Neuronal stem cell (in vitro differentiated cells): ENCODE results near the gene CCDC60.

Source experiments
- DNase-seq: peaks from one replicate; pipeline ENCODE4 v3.0.0-alpha.2; 2013; ENCODE audit warnings: low spot score
- H2AFZ ChIP-seq: one replicate; pipeline ENCODE4 v1.6.1; 2013; ENCODE audit warnings: mild to moderate bottlenecking, low read length, inconsistent platforms
- H2AK5ac ChIP-seq: 2 replicates; pipeline ENCODE4 v1.6.1; 2013; ENCODE audit warnings: low read depth, mild to moderate bottlenecking, inconsistent platforms, low read length, moderate library complexity, mixed read lengths
- H2BK120ac ChIP-seq: 2 replicates; pipeline ENCODE4 v1.6.1; 2013; ENCODE audit warnings: low read depth, mild to moderate bottlenecking, inconsistent platforms, low read length, moderate library complexity, mixed read lengths
- H2BK12ac ChIP-seq: one replicate; pipeline ENCODE4 v1.6.1; 2013; ENCODE audit warnings: low read length, inconsistent platforms
- H2BK15ac ChIP-seq: 2 replicates; pipeline ENCODE4 v1.6.1; 2013; ENCODE audit warnings: mild to moderate bottlenecking, low read length, inconsistent platforms, mixed read lengths
- H2BK5ac ChIP-seq: one replicate; pipeline ENCODE4 v1.6.1; 2013; ENCODE audit warnings: inconsistent platforms, mild to moderate bottlenecking, low read length, moderate library complexity
- H3K14ac ChIP-seq: one replicate; pipeline ENCODE4 v1.6.1; 2013; ENCODE audit warnings: low read length, inconsistent platforms
- H3K18ac ChIP-seq: 2 replicates; pipeline ENCODE4 v1.6.1; 2013; ENCODE audit warnings: low read length, inconsistent platforms
- H3K23ac ChIP-seq: 2 replicates; pipeline ENCODE4 v1.6.1; 2013; ENCODE audit warnings: low read depth, mild to moderate bottlenecking, mixed read lengths, low read length, inconsistent platforms; ENCODE audit not compliant: poor library complexity
- H3K27ac ChIP-seq: replicated peaks from 3 replicates; pipeline ENCODE4 v1.5.1; 2013; ENCODE audit warnings: low read length, inconsistent platforms
- H3K27me3 ChIP-seq, 3 experiments: 2 replicates each; pipeline ENCODE4 v1.6.1; 2013; ENCODE audit warnings: low read length in 3 of 3, mild to moderate bottlenecking in 2 of 3, inconsistent platforms in 1 of 3, low read depth in 1 of 3, mixed read lengths in 1 of 3, moderate library complexity in 1 of 3; ENCODE audit not compliant: control insufficient read depth in 3 of 3, insufficient read depth in 3 of 3
- H3K36me3 ChIP-seq, 2 donors: replicated peaks in 1 of 2; 2 replicates each; pipeline ENCODE4 v1.6.1; 2013; ENCODE audit warnings: low read length in 2 of 2; ENCODE audit not compliant: control insufficient read depth in 2 of 2, insufficient read depth in 2 of 2
- H3K4ac ChIP-seq: 2 replicates; pipeline ENCODE4 v1.6.1; 2013; ENCODE audit warnings: inconsistent platforms, mild to moderate bottlenecking, low read length, moderate library complexity
- H3K4me1 ChIP-seq, 2 donors: 1 replicate in 1 of 2; 2 replicates in 1 of 2; pipeline ENCODE4 v1.6.1; 2013; ENCODE audit warnings: low read length in 2 of 2, low read depth in 1 of 2; ENCODE audit not compliant: control insufficient read depth in 2 of 2, insufficient read depth in 1 of 2
- H3K4me2 ChIP-seq: one replicate; pipeline ENCODE4 v1.6.1; 2013; ENCODE audit warnings: mild to moderate bottlenecking, low read length, inconsistent platforms; ENCODE audit not compliant: insufficient read depth, poor library complexity, severe bottlenecking
- H3K4me3 ChIP-seq, 2 donors: 2 replicates each; pipeline ENCODE4 v1.5.1; 2013; ENCODE audit warnings: low read length in 2 of 2, mild to moderate bottlenecking in 2 of 2, inconsistent platforms in 1 of 2, moderate library complexity in 1 of 2
- H3K79me1 ChIP-seq: one replicate; pipeline ENCODE4 v1.6.1; 2013; ENCODE audit warnings: low read depth, mild to moderate bottlenecking, inconsistent platforms, low read length, moderate library complexity
- H3K9ac ChIP-seq: one replicate; pipeline ENCODE4 v1.6.1; 2013; ENCODE audit warnings: mild to moderate bottlenecking, low read depth, low read length, inconsistent platforms; ENCODE audit not compliant: poor library complexity
- H3K9me3 ChIP-seq, 2 donors: replicated peaks in 1 of 2; 2 replicates each; pipeline versions ENCODE3 to v1.6.1; 2013; ENCODE audit warnings: low read length in 2 of 2, mild to moderate bottlenecking in 2 of 2, inconsistent platforms in 1 of 2, low read depth in 1 of 2, mixed read lengths in 1 of 2, moderate library complexity in 1 of 2; ENCODE audit not compliant: control insufficient read depth in 2 of 2, insufficient read depth in 1 of 2
- H4K8ac ChIP-seq: one replicate; pipeline ENCODE4 v1.6.1; 2013; ENCODE audit warnings: low read depth, mild to moderate bottlenecking, inconsistent platforms, low read length, moderate library complexity
- H4K91ac ChIP-seq: one replicate; pipeline ENCODE4 v1.6.1; 2013; ENCODE audit warnings: low read length, low read depth, mild to moderate bottlenecking, inconsistent platforms; ENCODE audit not compliant: poor library complexity
- WGBS, 2 donors: extraction: QIAGEN DNeasy Blood & Tissue Kit; methylation state at CpG; one replicate each; pipeline ENCODE4 v1.1.7; 2013; ENCODE audit warnings: missing lambda C conversion rate in 2 of 2, mixed read lengths in 1 of 2; ENCODE audit not compliant: insufficient read length in 2 of 2, insufficient replicate concordance in 1 of 2; ENCODE audit errors: extremely low coverage in 2 of 2; 5-methylcytosine and 5-hydroxymethylcytosine counted together

Gene CCDC60

DNA sequence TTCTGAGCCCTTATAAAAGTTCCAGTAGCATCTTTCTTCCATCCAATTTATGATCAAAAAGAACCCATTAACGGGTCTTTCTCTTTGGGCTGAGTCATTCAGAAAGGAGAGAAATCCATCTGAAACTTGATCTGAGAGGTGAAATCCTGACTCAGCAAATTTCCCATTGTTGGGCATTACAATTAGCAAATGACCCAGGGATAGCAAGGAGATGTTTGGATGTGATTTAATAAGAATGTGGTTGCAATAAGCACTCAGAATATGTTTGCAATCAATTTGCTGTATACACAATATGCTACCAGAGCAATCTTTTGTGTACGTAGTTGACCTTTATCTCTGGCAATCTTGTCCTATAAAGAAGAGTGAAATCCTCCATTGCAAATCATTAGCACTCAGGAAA is 122.7 kb downstream of the CCDC60 start:
- H2BK120ac ChIP-seq: no peak overlapping the region
- no peak for DNase-seq
- no CpG with 5 or more reads among the region's 2 CpGs for WGBS, 2 donors

DNA sequence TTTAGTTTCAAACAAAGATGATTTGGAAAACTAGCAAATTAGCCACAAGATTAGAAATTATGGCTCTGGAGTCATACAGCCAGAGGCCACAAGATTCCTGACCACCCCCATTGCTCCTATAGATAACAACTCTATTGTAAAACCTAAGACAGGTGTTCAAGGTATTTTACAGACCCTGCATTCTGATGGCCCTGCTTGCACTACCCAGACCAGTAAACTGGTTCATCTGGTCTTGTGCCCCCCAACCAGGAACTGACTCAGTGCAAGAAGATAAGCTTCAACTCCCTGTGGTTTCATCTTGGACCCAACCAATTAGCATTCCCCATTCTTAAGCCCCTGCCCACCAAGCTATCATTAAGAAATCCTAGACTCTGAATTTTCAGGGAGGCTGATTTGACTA is 125.0 kb downstream of the CCDC60 start:
- Histone ChIP-seq H3K4me3 (no peak overlapping the region), H2AK5ac (no peak overlapping the region), H2BK5ac (no peak overlapping the region), H3K18ac (no peak overlapping the region), H3K4me2 (no peak overlapping the region), H3K27ac (no peak overlapping the region), H3K79me1 (no peaks in the 10 kb centered on the region), H3K9ac (no peak overlapping the region), H3K23ac (no peak overlapping the region), H4K8ac (no peak overlapping the region), H2AFZ (no peak overlapping the region), H3K36me3 (no peaks in the 10 kb centered on the region), H3K27me3 (no peaks in the 10 kb centered on the region), H3K4ac (no peak overlapping the region), H3K4me1 (peaks cover 0 to 2% of the 10 kb centered on the region in 2 donors), H3K14ac (no peak overlapping the region), H4K91ac (no peak overlapping the region), H3K9me3 (no peaks in the 10 kb centered on the region), H2BK15ac (no peak overlapping the region), H2BK120ac (no peak overlapping the region), H2BK12ac (no peak overlapping the region)
- no peak for DNase-seq

More for the DNA sequence above, 122.7 kb downstream of the CCDC60 start:
- Histone ChIP-seq H2BK12ac (no peak overlapping the region), H3K79me1 (no peaks in the 10 kb centered on the region), H3K4me3 (no peak overlapping the region), H3K4me1 (peaks cover 0 to 2% of the 10 kb centered on the region in 2 donors), H2BK15ac (no peak overlapping the region), H2AK5ac (no peak overlapping the region), H3K4me2 (no peak overlapping the region), H2AFZ (no peak overlapping the region), H4K91ac (no peak overlapping the region), H2BK5ac (no peak overlapping the region), H3K27me3 (no peaks in the 10 kb centered on the region), H3K9ac (no peak overlapping the region), H3K18ac (no peak overlapping the region), H3K36me3 (no peaks in the 10 kb centered on the region), H3K4ac (no peak overlapping the region), H3K27ac (no peak overlapping the region), H3K9me3 (no peaks in the 10 kb centered on the region), H3K14ac (no peak overlapping the region), H4K8ac (no peak overlapping the region), H3K23ac (no peak overlapping the region)

DNA sequence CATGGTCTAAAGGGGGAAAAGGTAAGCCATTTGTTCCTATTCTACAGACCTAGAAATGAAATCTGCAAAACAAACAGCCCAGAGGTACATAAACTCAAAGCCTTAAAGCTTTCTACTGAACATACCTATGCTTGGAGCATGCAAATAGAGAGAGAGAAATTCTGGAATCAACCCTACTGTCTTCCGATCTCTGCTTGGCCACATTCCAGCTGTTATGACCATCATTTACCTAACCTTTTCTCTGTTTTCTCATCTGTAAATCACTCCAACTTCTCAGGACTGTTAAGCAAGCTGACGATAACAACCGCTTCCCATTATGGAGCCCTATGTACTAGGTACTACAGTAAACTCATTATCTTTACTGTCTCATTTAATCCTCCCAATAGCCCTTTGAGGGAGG is 126.3 kb downstream of the CCDC60 start:
- no CpG with 5 or more reads among the region's 3 CpGs for WGBS, 2 donors
- H3K4me1 ChIP-seq: peaks cover 0 to 2% of the 10 kb centered on the region in 2 donors
- H3K27me3 ChIP-seq: no peaks in the 10 kb centered on the region
- no peak overlapping the region for H2BK5ac ChIP-seq
- H2BK15ac ChIP-seq: no peak overlapping the region
- H2AFZ ChIP-seq: no peak overlapping the region
- no peak overlapping the region for H4K91ac ChIP-seq
- H3K9ac ChIP-seq: no peak overlapping the region
- no peak overlapping the region for H2BK120ac ChIP-seq
- no peak overlapping the region for H3K4ac ChIP-seq
- H3K27ac ChIP-seq: no peak overlapping the region
- no peak overlapping the region for H2BK12ac ChIP-seq
- no peaks in the 10 kb centered on the region for H3K36me3 ChIP-seq
- no peak overlapping the region for H3K4me2 ChIP-seq
- H3K9me3 ChIP-seq: no peaks in the 10 kb centered on the region
- H3K14ac ChIP-seq: no peak overlapping the region
- H3K79me1 ChIP-seq: no peaks in the 10 kb centered on the region
- H3K18ac ChIP-seq: no peak overlapping the region
- DNase-seq: no peak
- no peak overlapping the region for H4K8ac ChIP-seq
- H3K23ac ChIP-seq: no peak overlapping the region
- no peak overlapping the region for H3K4me3 ChIP-seq
- no peak overlapping the region for H2AK5ac ChIP-seq

DNA sequence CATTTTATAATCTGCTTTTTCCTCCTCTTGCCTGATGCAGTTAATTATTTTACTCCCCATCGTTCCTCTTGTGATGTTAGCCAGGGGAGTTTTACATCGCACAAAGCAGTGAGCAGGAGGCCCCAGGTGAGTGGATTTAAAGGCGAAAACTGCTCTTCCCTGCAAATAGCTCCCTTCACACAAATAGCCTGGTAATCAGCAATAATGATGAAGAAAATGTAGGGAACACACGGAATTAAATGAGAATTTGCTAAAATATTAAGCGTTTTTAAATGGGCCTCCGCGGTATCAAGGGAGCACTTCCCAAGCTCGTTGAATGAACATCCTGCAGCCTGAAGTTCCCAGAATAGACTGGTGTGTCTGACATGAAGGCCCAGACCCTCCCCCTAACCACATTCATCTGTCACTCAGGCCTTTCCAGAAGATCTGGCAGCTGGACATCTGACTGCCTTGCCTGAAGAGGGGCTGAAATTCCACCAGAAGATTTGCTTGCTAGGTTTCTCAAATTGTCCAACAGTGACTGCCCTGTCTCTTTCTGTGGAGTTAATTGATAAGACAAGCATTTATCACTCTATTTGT is 127.2 kb downstream of the CCDC60 start:
- DNase-seq: no peak
- Histone ChIP-seq H2BK12ac (no peak overlapping the region), H3K36me3 (no peaks in the 10 kb centered on the region), H4K8ac (no peak overlapping the region), H3K9me3 (no peaks in the 10 kb centered on the region), H2BK5ac (no peak overlapping the region), H4K91ac (no peak overlapping the region), H2BK15ac (no peak overlapping the region), H3K27me3 (no peaks in the 10 kb centered on the region), H3K4me3 (no peak overlapping the region), H3K14ac (no peak overlapping the region), H3K4ac (no peak overlapping the region), H3K18ac (no peak overlapping the region), H2AFZ (no peak overlapping the region), H3K79me1 (no peaks in the 10 kb centered on the region), H3K4me1 (peaks cover 0 to 2% of the 10 kb centered on the region in 2 donors), H3K9ac (no peak overlapping the region), H2AK5ac (no peak overlapping the region), H3K27ac (no peak overlapping the region), H3K4me2 (no peak overlapping the region), H3K23ac (no peak overlapping the region), H2BK120ac (no peak overlapping the region)
- no CpG with 5 or more reads among the region's 8 CpGs for WGBS, 2 donors
